Stimulated activated CD8-positive, alpha-beta memory T cell treated with anti-CD3 and anti-CD28 coated beads, Interleukin-4, amount 100 ng/mL, for 24 hours (primary cell): ENCODE results near the gene MEGF6.
A peak's percentile ranks its signal among the peaks of the same experiment; 100 is the strongest.
"Not testable (repeated sequence)": the region's sequence is repeated elsewhere in the genome, so short reads cannot be mapped to it uniquely, and the experiment has no call there.

Experiments
- DNase-seq: peaks from one replicate; pipeline ENCODE4 v3.0.0-alpha.2; 2020; ENCODE audit warnings: low read depth

Gene MEGF6

DNA sequence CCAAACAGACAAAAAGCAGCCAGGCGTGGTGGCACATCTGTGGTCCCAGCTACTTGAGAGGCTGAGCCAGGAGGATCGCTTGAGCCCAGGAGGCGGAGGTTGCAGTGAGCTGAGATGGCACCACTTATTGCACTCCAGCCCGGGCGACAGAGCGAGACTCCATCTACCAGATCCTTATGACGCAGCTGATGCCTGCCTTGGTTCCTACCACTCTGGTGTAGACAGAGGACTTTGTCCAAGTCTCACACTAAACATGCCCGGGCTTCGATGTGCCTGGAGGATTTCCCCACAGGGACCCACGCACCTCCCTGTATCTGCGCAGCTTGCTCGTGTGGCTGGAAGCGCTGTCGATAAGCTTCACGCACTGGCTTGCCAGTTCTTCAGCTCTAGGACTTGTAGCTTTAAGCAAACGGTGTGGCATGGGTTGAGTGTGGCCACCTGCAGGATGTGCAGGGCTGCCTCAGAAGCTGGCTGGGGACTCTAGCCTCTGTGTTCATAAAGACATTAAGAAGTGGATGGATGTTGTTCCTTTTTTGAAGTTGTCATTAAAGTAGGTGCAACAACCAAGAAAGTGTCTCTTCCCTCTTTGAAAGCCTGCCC is 18.4 kb upstream of the MEGF6 start:
- DNase-seq = no peak

DNA sequence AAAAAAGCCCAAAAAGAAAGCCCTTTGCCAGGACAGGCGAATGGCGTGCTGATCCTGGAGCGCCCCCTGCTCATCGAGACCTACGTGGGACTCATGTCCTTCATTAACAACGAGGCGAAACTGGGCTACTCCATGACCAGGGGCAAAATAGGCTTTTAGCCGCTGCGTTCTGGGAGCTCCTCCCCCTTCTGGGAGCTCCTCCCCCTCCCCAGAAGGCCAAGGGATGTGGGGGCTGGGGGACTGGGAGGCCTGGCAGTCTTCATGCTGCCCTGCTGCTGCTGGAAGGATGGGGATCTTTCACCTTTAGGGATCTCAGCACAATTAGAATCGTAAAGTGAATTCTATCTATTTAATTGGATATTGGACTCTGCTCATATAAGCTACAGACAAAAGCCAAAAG is 17.1 kb upstream of the MEGF6 start:
- DNase-seq = no peak

DNA sequence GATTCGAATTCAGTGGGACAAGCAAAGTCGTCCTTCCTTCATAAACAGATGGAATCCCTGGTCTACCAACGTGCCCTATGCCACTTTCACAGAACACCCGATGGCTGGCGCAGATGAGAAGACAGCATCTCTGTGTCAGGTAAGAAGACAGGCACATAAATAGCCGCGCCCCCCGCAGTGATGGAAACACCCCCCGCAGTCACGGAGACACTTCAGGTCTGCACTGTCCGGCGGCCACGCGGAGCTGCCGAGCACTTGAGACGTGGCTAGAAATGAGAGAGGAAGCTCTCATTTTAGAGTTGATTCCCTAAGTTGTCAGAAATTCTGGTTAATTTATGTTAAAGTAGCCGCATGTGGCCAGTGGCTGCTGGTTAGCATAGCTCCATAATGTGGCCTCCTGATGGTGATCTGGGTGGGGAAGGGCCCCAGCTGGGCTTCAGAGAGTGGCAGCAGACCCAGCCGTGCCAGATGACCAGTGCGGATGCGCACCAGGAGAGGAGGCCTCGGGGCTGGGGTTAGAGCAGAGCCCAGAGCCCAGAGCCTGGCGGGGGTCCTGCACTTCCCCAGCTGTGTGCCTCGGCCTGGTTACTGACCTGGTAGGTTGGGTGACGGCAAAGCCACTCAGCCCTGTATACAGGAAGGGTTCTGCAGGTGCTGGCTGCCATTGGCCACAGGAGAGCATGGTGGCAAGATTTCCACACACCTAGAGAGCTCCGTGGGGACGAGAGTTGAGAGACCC is 16.4 kb upstream of the MEGF6 start:
- DNase-seq = no peak

- no peak for DNase-seq
Measured at GRCh38 chr1:3626025-3626424, 14.7 kb upstream of the MEGF6 start.

DNA sequence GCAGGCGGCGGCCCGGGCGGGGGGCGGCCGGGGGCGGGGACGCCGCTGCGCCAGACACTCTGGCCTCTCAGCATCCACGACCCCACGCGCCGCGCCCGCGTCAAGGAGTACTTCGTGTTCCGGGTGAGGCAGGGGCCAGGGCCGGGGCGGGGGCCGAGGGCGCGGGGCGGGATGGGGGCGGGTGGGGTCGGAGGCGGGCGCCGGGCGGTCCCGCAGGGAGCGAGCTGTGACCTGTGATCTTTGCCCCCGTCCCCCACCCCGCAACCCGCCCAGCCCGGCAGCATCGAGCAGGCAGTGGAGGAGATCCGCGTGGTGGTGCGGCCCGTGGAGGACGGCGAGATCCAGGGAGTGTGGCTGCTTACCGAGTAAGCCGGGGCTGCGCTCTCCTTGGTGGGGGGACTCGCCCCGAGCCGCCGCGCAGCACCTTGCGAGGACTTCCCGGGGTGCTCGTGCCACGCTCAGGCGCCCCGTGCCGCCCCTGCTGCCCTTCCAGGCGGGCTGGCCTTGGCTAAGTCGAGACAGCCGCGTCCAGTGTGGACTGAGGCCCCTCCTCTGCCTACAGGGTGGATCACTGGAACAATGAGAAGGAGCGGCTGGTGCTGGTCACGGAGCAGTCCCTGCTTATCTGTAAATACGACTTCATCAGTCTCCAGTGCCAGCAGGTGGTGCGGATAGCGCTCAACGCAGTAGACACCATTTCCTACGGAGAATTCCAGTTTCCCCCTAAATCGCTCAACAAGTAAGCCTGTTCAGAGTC is 14.0 kb upstream of the MEGF6 start:
- DNase-seq = no peak

DNA sequence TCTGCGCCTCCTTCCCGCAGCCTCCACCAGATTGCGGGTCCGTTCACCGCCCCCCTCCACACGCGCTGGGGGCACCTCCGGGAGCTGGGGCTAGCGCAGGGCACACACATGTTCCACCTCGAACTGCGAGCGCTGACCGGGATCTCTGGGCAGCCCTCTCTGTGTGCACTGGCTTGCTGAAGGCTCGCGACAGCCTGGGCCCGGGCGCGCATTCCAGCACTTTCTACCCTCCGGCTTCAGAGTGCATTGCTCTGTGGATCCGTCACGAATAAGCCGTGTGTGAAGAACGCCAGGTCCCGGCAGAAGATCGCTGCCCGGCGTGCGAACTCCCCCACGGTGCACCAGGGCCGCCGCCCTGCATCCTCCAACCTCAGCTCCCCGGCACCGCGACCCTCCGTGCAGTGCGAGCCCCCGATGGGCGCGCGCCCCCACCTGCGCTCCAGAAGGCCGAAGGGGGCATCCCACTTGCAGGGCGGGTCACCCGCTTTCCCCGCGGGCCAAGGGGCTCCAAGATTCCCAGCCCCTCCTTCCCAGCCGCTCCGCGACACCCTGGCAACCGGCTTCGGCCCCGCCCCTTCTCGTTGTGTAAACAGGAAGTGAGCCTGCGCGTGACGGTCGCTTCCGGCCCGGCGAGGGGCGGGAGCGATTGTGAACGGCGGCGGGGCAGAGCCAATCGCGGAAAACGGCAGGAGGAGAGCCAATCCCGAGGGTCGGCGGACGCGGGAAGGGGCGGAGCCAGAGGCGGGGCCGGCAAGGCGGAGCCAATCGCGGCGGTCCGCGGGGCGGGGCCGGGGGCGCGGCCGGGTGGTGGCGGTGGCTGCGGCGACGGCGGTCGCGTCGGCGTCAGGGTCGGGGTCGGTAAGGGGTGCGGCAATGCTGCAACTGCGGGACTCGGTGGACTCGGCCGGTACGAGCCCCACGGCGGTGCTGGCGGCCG is 13.2 kb upstream of the MEGF6 start, which contains the start of gene TPRG1L:
Gene TPRG1L, plus strand, starts transcription at position 816 of the 937 bp plus-strand sequence. Its CDS starts 58 bp downstream, at position 874.
- DNase-seq = peak; percentile 96

- no peak for DNase-seq
Measured at GRCh38 chr1:3623441-3624199, 12.3 kb upstream of the MEGF6 start.

DNA sequence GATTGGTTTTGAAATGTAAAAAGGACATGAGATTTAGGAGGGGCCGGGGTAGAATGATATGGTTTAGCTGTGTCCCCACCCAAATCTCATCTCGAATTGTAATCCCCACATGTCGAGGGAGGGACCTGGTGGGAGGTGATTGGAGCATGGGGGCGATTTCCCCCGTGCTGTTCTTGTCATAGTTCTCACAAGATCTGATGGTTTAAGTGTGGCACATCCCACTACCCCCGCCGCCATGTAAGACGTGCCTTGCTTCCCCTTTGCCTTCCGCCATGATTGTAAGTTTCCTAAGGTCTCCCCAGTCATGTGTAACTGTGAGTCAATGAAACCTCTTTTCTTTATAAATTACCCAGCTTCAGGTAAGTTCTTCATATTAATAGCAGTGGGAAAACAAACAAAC is 10.8 kb upstream of the MEGF6 start:
- not testable (repeated sequence) for DNase-seq

DNA sequence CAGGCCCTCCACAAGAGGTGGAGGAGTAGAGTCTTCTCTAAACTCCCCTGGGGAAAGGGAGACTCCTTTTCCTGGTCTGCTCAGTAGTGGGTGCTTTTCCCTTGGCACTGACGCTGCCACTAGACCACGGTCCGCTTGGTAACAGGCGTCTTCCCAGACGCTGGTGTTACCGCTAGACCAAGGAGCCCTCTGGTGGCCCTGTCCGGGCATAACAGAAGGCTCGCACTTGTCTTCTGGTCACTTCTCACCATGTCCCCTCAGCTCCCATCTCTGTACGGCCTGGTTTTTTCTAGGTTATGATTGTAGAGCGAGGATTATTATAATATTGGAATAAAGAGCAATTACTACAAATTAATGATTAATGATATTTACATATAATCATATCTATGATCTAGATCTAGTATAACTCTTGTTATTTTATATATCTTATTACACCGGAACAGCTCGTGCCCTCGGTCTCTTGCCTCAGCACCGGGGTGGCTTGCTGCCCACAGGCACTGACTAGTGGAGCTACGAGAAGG is 9.9 kb upstream of the MEGF6 start:
- not testable (repeated sequence) for DNase-seq

- DNase-seq = no peak
Measured at GRCh38 chr1:3620708-3621107, 9.4 kb upstream of the MEGF6 start.

GRCh38 chr1:3618881-3619671 is 7.8 kb upstream of the MEGF6 start:
- peak; percentile 50 for DNase-seq

DNA sequence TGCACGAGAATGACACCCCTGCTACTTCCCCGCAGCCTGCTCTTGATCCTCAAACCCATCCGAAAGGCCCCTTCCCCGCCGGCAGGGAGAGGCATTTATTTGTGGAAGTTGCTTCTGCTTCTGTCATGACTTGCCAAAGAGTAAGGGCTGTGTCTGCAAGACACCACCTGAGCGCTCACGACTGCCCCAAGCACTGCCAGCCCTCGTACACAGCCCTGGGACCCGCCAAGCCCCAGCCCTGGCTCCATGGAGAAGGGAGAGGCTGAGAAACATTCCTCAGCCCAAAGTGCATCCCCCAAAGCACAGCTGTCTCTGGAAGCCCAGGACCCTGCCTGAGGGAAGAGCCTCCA is 7.2 kb upstream of the MEGF6 start:
- DNase-seq = no peak

- no peak for DNase-seq
Measured at GRCh38 chr1:3617806-3618345, 6.6 kb upstream of the MEGF6 start.

DNA sequence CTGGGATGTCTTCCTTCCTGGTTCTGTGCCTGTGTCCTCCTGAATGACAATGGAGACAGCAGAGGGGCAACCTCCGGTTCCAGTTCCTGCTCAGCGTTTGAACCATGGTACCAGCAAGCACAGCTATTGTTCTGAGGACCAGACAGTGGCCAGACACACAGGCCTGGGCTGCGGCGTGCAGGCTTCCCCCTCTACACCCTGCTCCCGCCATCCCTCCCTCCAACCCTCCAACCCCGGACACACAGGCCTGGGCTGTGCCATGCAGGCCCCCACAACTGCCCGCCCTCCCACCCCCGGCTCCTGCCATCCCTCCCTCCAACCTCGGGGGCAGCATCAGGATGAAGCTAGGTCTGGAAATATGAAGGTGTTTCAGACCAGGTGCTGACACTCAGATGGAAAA is 5.6 kb upstream of the MEGF6 start:
- no peak for DNase-seq

DNA sequence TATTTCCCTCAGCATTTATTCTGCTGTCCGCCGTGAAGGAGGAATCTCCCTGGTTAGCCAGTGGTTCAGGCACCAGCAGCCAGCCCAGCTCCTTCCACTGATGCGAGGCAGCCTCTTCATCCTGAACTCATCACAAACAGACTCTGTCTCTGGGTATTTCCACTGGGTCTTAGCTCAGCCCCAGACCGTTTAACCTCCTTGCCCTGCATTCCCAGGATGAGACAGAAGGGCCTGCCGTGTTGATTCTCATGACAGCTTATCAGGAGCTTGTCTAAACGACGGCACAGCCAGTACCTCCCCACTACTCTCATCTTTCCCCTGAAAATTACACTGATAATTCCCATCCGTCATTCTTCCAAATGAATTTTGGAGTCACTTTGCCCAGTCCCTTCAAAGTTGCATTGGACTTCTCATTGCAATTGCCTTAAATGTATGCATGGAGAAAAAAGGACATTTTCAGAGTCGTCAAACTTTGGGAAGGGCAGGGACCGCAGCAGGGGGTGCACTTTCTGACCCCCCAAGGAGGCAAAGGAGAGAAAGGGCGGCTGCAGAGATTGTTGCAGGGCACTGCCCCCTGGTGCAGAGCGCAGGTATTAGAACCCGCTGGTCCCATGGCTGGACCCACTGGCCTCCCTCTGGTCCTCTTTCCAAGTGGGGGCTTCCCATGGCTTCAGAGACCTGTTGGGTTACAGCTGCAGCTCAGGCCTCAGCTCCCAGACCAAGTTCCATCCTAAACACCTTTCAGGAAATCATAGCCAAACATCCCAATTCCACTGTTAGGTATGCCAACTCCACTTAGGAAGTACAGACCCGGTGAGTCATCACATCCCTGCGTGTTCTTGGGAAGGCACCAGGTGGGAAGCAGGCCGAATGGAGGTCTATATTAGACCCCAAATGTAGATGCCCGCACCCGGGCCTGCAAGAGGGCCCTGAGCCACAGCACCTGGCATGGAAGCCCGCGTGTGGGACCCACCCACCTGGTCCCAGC is 3.7 kb upstream of the MEGF6 start:
- no peak for DNase-seq

GRCh38 chr1:3612123-3612522 is 815 bp upstream of the MEGF6 start:
- DNase-seq = no peak

DNA sequence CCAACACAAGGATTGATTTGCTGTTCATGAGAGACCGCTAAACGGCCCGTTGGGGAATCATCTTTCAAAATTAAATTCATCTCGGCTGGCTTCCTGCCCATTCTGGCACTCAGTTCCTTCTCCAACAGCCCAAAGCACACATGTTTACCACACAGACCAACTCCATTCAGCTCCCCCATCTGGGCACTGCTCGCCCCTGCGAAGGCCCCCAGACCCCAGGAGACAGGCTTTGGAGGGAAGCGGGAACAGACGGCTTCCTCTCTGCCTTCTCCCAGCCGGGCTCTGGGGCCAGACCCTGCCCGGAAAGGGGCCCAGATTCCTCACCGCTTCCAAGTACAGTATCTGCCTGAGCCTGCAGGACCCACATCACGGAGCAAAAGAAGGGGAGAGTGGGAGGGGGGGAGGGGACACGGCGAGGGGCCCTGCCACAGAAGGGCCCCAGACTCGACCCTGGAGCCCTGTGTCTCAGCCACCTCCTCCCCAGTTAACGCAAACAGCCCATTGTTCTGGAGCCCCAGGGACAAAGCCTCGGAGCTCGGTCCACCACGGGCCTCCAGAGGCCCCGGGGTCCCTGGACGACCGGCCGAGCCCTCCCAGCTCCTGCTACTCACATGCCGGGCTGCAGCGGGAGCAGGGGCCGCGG is 660 bp downstream of the MEGF6 start:
- no peak for DNase-seq
